Measurements from ENCODE around the gene SIM2.

SIM2 gene

GRCh38 chr21:36784947-36785346 lies 86.0 kb downstream of the SIM2 start:
- DNase-seq (ENCODE audit: extremely low read depth, low read depth), result no peak
- H3K4me3 ChIP-seq (replicated peaks; ENCODE audit: low read depth, low read length), result no peak overlapping the region
- TF ChIP-seq CTCF (IDR thresholded peaks at IDR 0.05; ENCODE audit: low read depth, low read length, missing control alignments), result no peak

GRCh38 chr21:36785615-36786014 lies 86.7 kb downstream of the SIM2 start:
- H3K4me3 ChIP-seq (replicated peaks; ENCODE audit: low read depth, low read length), result no peak overlapping the region
- no peak for DNase-seq (ENCODE audit: extremely low read depth, low read depth)
- no peak for TF ChIP-seq CTCF (IDR thresholded peaks at IDR 0.05; ENCODE audit: low read depth, low read length, missing control alignments)

GRCh38 chr21:36786186-36786585 lies 87.3 kb downstream of the SIM2 start:
- no peak overlapping the region for H3K4me3 ChIP-seq (replicated peaks; ENCODE audit: low read depth, low read length)
- no peak for DNase-seq (ENCODE audit: extremely low read depth, low read depth)
- TF ChIP-seq CTCF (IDR thresholded peaks at IDR 0.05; ENCODE audit: low read depth, low read length, missing control alignments), result no peak

GRCh38 chr21:36788120-36788638 lies 89.3 kb downstream of the SIM2 start:
- DNase-seq (ENCODE audit: extremely low read depth, low read depth), result no peak
- 0 out of 2 replicates have a peak overlapping the region, but pooled peaks have one; percentile 2 for H3K4me3 ChIP-seq (replicated peaks; ENCODE audit: low read depth, low read length)
- no peak for TF ChIP-seq CTCF (IDR thresholded peaks at IDR 0.05; ENCODE audit: low read depth, low read length, missing control alignments)

- no peak for DNase-seq (ENCODE audit: extremely low read depth, low read depth)
- no peak for TF ChIP-seq CTCF (IDR thresholded peaks at IDR 0.05; ENCODE audit: low read depth, low read length, missing control alignments)
- H3K4me3 ChIP-seq (replicated peaks; ENCODE audit: low read depth, low read length), result no peak overlapping the region
Measured at GRCh38 chr21:36790616-36791015, 91.7 kb downstream of the SIM2 start.

GRCh38 chr21:36791180-36791579 lies 92.3 kb downstream of the SIM2 start:
- DNase-seq (ENCODE audit: extremely low read depth, low read depth), result no peak
- no peak for TF ChIP-seq CTCF (IDR thresholded peaks at IDR 0.05; ENCODE audit: low read depth, low read length, missing control alignments)
- no peak overlapping the region for H3K4me3 ChIP-seq (replicated peaks; ENCODE audit: low read depth, low read length)

Data from HFF-Myc (cell line).